Retinal pigment epithelial cell (primary cell): ENCODE results near the gene GPR15LG.

Experiments
- DNase-seq: peaks from one replicate; pipeline ENCODE4 v3.0.0-alpha.2; 2010; ENCODE audit warnings: low read depth
- H3K4me3 ChIP-seq: 2 replicates; pipeline ENCODE4 v1.5.1; 2011; ENCODE audit warnings: mild to moderate bottlenecking, low read length, control low read depth, moderate library complexity
- CTCF ChIP-seq: conservative IDR thresholded peaks from 2 replicates; pipeline ENCODE4 v1.5.1; 2011; ENCODE audit warnings: low read depth, low read length, control low read depth, inconsistent platforms

The GPR15LG gene

GRCh38 chr10:84232376-84232775 lies 58.8 kb downstream of the GPR15LG start:
- H3K4me3 ChIP-seq = no peak overlapping the region
- TF ChIP-seq CTCF = no peak
- DNase-seq = no peak

DNA sequence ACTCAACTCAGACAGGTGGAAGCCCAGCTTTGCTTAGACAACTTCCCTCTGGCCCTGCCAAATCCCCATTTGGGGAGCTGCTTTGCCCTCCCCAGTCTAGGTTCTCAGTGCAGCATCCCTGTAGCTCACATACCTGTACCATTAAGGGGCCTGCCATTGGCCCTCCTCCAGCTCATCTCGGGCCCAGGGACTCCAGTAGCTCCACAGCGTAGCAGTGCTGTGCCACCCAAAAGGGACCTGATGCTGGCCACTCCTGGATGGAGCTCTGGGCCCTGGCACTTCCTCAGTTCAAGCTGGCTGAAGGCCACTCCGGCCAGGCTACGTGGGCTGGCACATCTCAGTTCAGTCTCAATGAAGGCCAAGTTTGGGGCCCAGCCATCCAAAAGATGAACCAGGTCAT lies 60.3 kb downstream of the GPR15LG start:
- no peak for DNase-seq
- TF ChIP-seq CTCF = no peak

GRCh38 chr10:84234479-84234878 lies 60.9 kb downstream of the GPR15LG start:
- no peak for DNase-seq
- no peak overlapping the region for H3K4me3 ChIP-seq
- TF ChIP-seq CTCF = no peak

More for the DNA sequence above, 60.3 kb downstream of the GPR15LG start:
- no peak overlapping the region for H3K4me3 ChIP-seq
